ENCODE data around the gene CCM2.
"Not testable (repeated sequence)": the region's sequence is repeated elsewhere in the genome, so short reads cannot be mapped to it uniquely, and the experiment has no call there.

CCM2 gene

DNA sequence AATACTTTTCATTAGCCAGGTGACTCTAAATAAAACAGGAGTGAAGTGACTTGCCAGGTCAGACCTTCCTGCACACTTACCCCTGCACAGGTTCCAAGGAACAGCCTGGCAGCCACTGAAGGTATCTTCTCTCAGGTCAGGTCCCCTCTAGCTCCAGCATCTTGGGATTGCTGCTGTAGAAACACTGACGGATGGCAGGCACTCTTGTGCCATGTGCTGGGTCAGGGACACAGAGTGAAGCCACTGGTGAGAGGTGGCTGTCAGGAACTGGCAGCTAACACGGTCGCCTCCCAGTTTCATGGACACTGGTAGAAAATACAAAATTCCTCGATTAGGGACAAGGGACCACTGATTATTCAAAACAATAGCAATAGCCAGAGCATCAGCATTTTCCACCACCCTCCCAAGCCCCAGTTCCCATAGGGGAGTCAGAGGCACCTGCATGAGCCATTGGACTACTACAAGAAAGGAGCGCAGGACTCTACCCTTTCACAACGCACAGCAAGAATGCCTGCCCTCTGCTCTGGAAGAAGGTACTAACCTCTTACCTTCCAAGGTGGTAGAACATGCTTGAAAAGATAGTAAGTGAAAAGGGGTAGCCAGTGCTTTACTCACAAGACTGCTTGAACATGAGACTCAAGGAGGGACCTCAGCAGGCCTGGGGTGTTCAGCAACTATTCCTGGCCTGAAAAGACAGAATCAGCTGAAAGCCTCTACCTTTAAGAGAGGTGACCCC is 16.1 kb upstream of the CCM2 start:
- no peak for DNase-seq

- no peak for DNase-seq
These were observed 15.6 kb upstream of the CCM2 start for GRCh38 chr7:44984478-44984758.

GRCh38 chr7:44985033-44985695 is 14.8 kb upstream of the CCM2 start:
- no peak for DNase-seq

DNA sequence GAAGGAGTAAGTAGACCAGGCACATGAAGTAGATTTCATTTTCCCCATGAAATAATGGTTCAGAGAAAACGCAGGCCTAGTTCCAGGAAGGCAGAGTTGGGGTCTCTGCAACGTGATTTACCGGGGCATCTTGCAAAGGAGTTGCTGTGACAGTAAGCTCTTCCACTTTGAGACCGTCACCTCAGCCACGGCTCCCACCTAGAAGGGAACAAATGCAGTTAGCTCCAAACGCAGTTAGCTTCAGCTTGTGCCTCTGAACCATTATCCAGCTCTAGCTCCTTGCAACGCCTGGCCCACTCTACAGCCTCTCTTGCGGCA is 14.1 kb upstream of the CCM2 start:
- DNase-seq: no peak

DNA sequence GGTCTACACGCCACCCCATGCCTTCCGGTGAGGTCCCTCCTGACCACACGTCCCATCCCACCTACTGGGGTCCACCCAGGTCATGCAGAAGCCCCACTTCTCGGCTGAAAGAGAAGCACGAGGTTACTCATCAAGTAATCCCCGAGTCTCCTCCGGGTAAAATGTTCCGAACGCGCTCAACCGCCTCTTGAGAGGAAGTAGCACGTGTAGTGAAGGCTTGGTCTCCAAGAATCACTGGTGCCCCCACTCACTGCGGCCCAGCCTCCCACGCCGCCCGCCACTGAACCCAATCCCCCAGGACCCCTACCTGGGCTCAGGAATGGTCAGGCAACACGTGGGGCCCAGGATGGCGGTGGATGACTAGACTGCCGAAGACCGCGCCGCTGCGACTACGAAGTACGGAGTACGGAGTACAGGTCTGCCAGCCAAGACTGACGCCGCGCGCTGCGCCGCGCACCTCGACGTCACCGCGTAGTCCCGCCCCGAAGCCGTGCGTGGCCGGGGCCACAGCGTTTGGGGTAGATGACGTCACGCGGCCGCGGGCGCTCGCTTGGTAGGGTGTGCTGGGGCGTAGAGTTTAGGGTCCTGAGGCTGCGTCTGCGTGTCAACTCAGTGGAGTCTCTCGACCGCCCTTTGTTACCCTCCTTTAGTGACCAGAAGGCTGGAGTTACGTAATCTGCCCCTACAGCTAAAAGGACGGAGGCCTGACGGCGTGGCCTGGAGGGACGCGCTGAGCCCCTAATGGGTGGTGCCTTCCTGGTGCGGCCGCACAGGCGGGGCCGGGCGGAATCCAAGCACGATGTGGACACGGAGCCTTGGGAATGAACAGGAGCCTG is 13.6 kb upstream of the CCM2 start:
- DNase-seq: peak; percentile 95

- DNase-seq: no peak
These were observed 12.5 kb upstream of the CCM2 start for GRCh38 chr7:44987457-44987856.

DNA sequence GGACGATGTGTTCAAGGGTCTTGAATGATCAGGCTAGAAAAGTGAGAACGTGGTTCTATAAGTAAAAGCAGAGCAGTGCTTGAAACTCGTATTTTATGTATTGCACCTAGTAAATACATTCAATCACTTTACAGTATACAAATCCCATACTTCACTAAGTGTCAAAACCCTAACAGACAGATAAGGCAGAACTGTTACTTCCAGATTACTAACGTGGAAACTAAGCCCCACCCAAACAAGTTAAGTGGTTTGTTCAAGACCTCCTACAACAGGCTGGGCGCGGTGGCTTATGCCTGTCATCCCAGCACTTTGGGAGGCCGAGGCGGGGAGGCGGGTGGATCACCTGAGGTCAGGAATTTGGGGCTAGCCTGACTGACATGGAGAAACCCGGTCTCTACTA is 12.0 kb upstream of the CCM2 start:
- peak; percentile 15 for DNase-seq

DNA sequence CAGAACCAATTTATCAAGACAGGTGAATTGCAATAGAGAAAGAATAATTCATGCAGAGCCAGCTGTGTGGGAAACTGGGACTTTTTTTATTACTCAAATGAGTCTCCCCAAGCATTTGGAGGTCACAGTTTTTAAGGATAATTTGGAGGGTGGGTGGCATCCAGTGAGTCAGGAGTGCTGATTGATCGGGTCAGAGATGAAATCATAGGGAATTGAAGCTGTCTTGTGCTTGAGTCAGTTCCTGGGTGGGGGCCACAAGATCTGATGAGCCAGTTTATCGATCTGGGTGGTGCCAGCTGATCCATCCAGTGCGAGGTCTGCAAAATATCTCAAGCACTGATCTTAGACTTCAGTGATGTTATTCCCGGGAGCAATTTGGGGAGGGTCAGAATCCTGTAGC is 11.3 kb upstream of the CCM2 start:
- no peak for DNase-seq

DNA sequence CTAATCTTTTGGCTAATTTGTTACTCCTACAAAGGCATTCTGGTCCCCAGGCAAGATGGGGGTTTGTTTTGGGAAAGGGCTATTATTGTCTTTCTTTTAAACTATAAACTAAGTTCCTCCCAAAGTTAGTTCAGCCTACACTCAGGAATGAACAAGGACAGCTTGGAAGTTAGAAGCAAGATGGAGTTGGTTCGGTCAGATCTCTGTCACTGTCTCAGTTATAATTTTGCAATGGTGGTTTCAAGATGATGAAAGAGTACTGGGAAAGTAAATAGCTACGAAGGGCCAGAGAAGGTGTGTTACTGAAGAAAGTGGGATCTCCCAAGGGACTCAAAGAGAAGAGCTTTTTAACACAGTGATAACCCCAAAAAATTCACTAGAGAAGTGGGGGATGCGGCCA is 10.9 kb upstream of the CCM2 start:
- no peak for DNase-seq

DNA sequence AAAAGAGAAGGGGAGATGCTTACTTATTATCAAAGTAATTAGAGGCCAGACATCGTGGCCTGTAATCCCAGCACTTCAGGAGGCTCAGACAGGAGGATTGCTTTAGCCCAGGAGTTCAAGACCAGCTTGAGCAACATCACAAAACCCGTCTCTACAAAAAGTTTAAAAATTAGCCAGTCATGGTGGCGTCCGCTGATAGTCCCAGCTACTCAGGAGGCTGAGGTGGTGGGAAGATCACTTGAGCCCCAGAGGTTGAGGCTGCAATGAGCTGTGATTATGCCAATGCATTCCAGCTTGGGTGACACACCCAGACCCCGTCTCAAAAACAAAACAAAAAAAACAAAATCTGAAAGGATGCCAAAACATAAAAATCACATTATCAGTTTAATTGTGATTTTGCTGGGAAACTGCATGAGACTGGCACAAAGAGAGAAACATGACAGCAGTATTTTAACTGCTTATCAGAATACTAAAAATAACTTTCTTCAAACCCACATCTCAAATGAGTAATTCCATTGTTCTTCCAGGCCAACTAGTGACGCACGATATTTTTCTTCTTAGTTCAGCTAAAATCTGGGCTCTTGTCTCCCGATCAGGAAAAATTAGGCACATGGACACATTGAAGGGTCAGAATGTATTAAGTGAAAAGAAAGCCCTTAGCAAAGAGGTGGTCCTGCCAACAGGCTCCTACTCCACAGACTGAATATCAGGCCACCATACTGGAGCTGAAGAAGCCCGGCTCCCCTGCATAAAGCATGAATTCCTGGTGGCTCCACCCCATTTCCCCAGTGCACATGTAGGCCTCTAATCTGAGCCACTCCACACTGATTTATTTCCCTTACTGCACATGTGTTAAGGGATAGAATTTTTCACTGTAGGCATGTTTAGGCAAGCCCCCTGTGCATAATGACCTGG is 9.6 kb upstream of the CCM2 start:
- peak; percentile 13 for DNase-seq

DNA sequence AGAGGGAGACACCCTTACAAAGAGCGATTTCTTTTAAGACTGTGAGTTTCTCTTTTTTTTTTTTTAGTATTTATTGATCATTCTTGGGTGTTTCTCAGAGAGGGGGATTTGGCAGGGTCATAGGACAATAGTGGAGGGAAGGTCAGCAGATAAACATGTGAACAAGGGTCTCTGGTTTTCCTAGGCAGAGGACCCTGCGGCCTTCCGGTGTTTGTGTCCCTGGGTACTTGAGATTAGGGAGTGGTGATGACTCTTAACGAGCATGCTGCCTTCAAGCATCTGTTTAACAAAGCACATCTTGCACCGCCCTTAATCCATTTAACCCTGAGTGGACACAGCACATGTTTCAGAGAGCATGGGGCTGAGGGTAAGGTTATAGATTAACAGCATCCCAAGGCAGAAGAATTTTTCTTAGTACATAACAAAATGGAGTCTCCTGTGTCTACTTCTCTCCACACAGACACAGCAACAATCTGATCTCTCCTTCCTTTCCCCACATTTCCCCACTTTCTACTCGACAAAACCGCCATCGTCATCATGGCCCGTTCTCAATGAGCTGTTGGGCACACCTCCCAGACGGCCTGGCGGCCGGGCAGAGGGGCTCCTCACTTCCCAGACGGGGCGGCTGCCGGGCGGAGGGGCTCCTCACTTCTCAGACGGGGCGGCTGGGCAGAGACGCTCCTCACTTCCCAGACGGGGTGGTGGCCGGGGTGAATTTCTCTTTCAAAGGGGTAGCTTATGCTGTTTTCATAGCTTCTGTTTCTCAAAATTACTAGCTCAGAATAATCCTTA is 7.8 kb upstream of the CCM2 start:
- DNase-seq: not testable (repeated sequence)

GRCh38 chr7:44994877-44995554 is 5.0 kb upstream of the CCM2 start:
- peak; percentile 75 for DNase-seq

DNA sequence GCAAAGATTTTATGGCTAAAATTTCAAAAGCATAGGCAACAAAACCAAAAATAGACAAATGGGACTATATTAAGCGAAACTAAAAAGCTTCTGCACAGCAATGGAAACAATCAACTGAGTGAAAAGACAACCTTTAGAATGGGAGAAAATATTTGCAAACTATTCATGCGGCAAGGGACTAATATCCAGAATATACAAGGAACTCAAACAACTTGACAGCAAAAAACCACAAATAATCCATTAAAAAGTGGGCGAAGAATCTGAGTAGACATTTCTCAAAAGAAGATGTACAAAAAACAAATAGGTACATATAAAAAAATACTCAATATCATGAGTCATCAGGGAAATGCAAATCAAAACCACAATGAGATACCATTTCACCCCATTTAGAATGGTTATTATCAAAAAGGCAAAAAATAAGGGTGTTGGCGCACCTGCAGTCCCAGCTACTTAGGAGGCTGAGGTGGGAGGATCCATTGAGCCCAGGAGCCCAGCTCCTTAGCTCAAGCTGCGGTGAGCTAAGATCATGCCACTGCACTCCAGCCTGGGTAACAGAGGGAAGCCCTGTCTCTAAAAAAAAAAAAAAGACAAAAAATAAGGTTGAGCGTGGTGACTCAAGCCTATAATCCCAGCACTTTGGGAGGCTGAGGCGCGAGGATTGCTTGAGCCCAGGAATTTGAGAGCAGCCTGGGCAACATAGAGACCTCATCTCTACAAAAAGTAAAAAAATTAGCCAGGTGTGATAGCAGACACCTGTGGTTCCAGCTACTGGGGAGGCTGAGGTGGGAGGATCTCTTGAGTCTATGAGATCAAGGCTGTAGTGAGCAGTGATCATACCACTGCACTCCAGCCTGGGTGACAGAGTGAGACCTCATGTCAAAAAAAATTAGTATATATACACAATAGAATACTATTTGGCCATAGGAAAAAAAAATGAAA is 4.2 kb upstream of the CCM2 start:
- DNase-seq: no peak

GRCh38 chr7:44998153-44998871 is 1.7 kb upstream of the CCM2 start:
- no peak for DNase-seq

GRCh38 chr7:44999245-45000092 is 532 bp upstream of the CCM2 start:
- DNase-seq: peak; percentile 97

- peak; percentile 35 for DNase-seq
These were observed 1.2 kb downstream of the CCM2 start for GRCh38 chr7:45001138-45001694.

GRCh38 chr7:45001826-45002225 is 1.8 kb downstream of the CCM2 start:
- no peak for DNase-seq

DNA sequence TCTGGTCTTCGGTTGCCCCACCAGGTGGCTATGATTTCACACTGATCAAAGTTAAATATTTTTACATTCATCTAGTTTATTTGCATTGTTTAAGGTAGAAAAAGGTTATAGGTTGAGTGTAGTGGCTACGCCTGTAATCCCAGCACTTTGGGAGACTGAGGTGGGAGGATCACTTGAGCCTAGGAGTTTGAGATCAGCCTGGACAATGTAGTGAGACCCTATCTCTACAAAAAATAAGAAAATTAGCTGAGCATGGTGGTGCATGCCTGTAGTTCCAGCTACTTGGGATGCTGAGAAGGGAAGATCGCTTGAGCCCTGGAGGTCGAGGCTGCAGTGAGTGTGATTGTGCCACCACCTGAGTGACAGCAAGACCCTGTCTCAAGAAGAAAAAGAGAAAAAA is 3.8 kb downstream of the CCM2 start:
- no peak for DNase-seq

DNA sequence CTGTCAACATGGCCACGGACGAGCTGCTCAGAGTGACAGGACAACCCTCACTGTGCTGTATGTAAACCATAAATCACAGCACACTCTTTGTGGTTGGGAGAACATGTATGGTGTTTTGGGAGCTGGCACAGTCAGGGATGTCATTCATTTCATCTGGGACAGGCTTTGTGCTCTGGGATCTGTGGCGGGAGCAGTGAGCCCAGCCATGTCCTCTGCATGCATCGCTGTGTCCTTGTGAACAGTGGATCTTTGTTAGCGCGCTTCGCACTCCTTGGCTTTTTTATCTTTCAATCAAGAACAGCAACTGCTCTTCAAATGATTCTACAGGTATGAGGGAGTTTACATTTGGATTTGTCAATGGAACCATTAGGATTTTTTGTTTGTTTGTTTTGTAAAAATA is 7.1 kb downstream of the CCM2 start:
- no peak for DNase-seq
